ENCODE measurements around the gene VRTN.

The VRTN gene

DNA sequence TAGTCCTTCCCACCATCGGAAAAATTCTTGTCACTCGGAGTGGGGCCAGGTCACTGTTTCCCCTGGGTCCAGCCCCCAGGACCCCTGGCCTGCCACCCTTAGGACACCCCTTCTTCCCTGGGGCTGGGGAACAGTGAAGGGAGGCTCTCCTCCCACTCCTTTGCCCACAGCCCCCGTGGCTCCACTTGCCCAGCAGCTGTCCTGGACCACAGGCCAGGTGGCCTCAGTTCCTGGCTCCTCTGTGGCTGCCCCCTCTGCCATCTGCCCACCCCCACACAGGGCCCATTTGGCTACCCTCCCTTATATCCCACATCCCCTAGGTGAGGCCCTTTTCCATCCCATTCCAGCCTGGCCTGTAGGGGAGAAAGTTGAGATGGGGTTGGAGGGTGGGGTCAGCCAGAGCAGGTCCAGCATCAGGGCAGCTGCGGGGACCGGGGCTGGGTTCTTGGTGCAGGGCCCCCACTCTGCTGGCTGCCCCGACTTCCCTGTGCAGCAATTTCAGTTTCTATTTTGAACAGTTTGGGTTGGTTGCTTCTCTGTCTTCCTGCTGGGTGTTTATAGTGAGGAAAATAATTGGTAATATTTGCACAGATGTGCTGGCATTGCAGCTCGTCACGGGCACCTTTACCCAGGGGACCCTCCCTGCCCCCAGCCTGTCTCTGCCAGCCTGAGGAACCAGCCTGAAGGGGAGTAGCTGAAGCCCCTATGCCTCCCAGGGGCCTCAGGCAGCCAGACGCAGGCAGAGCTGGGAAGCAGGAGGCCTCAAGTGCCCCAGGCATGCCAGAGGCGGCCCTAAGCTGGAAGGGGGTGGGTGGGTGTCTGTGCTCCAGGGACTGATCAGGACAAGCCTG, 54.4 kb downstream of the VRTN start:
- no peak overlapping the region for H3K4me3 ChIP-seq (ENCODE audit: low read depth, low read length)
- TF ChIP-seq CTCF (IDR thresholded peaks at IDR 0.05; ENCODE audit: low read depth, low read length) (no peak), POLR2A (IDR thresholded peaks at IDR 0.05; ENCODE audit: extremely low read depth, insufficient read length) (no peak), MAX (IDR thresholded peaks at IDR 0.05; ENCODE audit: low read depth, low read length) (no peak), MYC (IDR thresholded peaks at IDR 0.05; ENCODE audit: low read depth, low read length) (no peak)
- DNase-seq (ENCODE audit: low read depth), result no peak

GRCh38 chr14:74403619-74404417, 55.5 kb downstream of the VRTN start:
- TF ChIP-seq MAX (IDR thresholded peaks at IDR 0.05; ENCODE audit: low read depth, low read length) (no peak), MYC (IDR thresholded peaks at IDR 0.05; ENCODE audit: low read depth, low read length) (no peak), CTCF (IDR thresholded peaks at IDR 0.05; ENCODE audit: low read depth, low read length) (no peak), POLR2A (IDR thresholded peaks at IDR 0.05; ENCODE audit: extremely low read depth, insufficient read length) (no peak)

DNA sequence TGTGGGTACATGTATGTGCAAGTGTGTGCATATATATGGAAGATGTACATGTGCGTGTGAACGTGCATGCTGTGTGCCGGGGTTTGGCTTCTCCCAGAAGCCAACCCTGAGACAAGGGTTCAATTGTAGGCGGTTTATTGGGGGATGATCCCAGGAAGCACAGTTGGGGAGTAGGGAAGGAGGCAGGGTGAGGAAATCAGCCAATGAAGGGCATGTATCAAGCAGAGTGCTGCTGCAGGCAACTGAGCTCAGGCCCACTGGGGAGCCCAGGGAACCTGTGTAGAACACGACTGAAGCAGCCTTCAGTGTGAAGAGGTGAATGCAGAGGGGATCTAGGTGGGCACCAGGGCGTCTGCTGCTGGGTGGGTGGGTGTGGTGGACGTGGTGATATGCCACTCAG, 56.2 kb downstream of the VRTN start:
- no peak overlapping the region for H3K4me3 ChIP-seq (ENCODE audit: low read depth, low read length)
- no peak for TF ChIP-seq CTCF (IDR thresholded peaks at IDR 0.05; ENCODE audit: low read depth, low read length)
- TF ChIP-seq MYC (IDR thresholded peaks at IDR 0.05; ENCODE audit: low read depth, low read length), result no peak
- TF ChIP-seq MAX (IDR thresholded peaks at IDR 0.05; ENCODE audit: low read depth, low read length), result no peak
- no peak for TF ChIP-seq POLR2A (IDR thresholded peaks at IDR 0.05; ENCODE audit: extremely low read depth, insufficient read length)
- no peak for DNase-seq (ENCODE audit: low read depth)

More at GRCh38 chr14:74403619-74404417, 55.5 kb downstream of the VRTN start:
- no peak overlapping the region for H3K4me3 ChIP-seq (ENCODE audit: low read depth, low read length)
- DNase-seq (ENCODE audit: low read depth), result no peak

DNA sequence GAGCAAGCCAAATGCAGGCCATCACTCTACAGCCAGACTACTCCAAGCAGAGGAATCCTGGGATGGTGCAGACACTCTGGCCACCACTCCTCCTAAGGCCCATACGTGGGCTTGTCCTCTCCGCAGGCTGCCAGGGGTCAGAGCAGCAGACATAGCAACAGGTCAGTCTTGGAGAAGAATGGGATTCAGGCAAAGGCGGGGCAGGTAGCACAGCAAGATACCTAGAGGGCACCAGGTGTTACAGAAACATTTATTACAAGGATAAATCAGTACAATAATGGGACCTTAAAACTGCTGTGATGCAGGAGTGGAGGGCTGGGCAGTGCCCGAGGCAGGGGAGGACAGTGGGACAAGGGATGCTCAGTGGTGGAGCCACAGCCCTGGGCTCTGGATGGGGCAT, 57.4 kb downstream of the VRTN start:
- H3K4me3 ChIP-seq (ENCODE audit: low read depth, low read length), result no peak overlapping the region
- DNase-seq (ENCODE audit: low read depth), result no peak
- no peak for TF ChIP-seq MYC (IDR thresholded peaks at IDR 0.05; ENCODE audit: low read depth, low read length)
- TF ChIP-seq POLR2A (IDR thresholded peaks at IDR 0.05; ENCODE audit: extremely low read depth, insufficient read length), result no peak
- TF ChIP-seq CTCF (IDR thresholded peaks at IDR 0.05; ENCODE audit: low read depth, low read length), result no peak
- no peak for TF ChIP-seq MAX (IDR thresholded peaks at IDR 0.05; ENCODE audit: low read depth, low read length)

- no peak for DNase-seq (ENCODE audit: low read depth)
- TF ChIP-seq MAX (IDR thresholded peaks at IDR 0.05; ENCODE audit: low read depth, low read length) (no peak), POLR2A (IDR thresholded peaks at IDR 0.05; ENCODE audit: extremely low read depth, insufficient read length) (no peak), MYC (IDR thresholded peaks at IDR 0.05; ENCODE audit: low read depth, low read length) (no peak), CTCF (IDR thresholded peaks at IDR 0.05; ENCODE audit: low read depth, low read length) (no peak)
- no peak overlapping the region for H3K4me3 ChIP-seq (ENCODE audit: low read depth, low read length)
Measured at GRCh38 chr14:74407021-74407800, 58.9 kb downstream of the VRTN start.
